Medulla oblongata (tissue), 1 donor: ENCODE results near the gene MRPS31.

ENCODE experiments used
- DNase-seq: peaks from one replicate; pipeline ENCODE4 v3.0.0-alpha.2; 2015; ENCODE audit errors: extremely low spot score

Gene MRPS31

DNA sequence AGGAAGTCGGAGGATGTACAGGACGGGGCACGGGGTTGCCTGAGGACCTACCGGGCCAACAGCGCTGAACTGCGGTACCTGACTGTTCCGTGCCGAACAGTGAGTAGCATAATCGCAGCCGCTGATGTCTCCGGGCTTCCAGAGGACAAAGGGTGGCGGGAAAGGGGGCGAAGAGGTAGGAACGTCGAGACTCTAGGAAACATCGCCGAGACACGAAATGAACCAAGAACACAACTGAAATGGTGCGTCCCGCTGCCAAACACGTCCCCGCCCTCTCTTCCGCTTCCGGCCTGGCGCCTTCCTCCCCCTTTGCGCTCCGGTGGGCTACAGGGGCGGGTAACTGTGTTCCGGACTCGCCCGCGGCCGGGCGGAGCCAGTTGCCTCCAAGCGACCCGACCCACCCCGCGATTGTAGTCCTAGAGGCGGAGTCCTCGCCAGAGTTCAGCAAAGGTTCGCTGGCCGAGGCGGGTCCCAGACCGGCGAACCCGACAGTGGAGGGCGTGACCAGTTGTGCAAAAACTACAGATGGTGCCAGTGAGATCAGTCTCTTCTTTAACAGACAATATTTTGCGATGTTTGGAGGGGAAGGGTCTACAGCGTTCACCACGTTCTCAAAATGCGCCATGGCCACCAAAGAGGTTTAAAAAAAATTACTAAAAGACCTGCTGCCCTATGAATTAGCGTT lies at the start of gene MRPS31:
TSS of gene MRPS31 (minus strand) at position 257 of the 685 bp plus-strand sequence. CDS start at position 203, 54 bp downstream.
- peak; percentile 95 for DNase-seq

DNA sequence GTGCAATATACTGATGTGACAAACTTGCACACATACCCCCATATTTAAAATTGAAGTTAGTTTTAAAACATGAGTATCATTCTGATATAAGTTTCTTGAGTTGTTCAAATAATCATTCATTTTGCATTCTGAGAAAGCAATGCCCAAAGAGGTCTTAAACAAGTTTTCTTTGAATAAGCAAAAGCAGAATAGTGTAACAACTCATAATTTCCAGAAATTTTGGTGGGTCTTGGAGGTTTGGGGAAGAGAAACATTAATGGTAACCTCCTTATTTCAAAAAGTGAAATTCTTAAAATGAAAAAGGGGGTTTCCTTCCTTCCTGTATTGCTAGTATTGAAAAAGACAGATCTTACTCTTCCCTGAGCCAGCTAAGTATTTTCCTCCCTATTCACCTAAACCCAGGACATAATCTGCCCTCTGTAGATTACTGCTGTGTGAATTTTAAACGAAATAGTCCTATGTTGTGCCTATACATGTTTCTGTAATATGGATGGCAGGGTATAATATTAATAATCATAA lies 48.9 kb upstream of the MRPS31 start:
- no peak for DNase-seq

DNA sequence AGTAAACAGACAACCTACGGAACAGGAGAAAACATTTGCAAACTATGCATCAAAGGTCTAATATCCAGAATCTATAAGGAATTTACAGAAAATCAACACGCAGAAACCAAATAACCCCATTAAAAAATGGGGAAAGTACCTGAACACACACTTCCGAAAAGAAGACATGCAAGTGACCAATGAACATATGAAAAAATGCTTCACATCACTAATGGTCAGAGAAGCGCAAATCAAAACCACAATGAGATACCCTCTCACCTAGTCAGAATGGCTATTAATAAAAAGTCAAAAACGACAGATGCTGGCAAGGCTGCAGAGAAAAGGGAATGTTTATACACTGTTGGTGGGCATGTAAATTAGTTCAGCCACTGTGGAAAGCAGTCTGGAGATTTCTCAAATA lies 47.9 kb upstream of the MRPS31 start:
- DNase-seq, result no peak

DNA sequence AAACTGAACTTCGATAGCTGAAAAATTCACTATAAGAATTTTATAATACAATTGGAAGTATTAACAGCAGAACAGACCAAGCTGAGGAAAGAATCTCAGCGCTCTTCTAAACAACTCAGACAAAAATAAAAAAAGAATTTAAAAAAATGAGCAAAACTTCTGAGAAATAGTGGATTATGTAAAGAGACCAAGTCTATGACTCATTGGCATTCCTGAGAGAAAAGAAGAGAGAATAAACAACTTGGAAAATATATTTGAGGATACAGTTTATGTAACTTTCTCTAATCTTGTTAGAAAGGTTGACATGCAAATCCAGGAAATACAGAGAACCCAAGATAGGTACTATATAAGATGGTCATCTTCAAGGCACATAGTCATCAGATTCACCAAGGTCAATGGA lies 43.8 kb upstream of the MRPS31 start:
- no peak for DNase-seq

DNA sequence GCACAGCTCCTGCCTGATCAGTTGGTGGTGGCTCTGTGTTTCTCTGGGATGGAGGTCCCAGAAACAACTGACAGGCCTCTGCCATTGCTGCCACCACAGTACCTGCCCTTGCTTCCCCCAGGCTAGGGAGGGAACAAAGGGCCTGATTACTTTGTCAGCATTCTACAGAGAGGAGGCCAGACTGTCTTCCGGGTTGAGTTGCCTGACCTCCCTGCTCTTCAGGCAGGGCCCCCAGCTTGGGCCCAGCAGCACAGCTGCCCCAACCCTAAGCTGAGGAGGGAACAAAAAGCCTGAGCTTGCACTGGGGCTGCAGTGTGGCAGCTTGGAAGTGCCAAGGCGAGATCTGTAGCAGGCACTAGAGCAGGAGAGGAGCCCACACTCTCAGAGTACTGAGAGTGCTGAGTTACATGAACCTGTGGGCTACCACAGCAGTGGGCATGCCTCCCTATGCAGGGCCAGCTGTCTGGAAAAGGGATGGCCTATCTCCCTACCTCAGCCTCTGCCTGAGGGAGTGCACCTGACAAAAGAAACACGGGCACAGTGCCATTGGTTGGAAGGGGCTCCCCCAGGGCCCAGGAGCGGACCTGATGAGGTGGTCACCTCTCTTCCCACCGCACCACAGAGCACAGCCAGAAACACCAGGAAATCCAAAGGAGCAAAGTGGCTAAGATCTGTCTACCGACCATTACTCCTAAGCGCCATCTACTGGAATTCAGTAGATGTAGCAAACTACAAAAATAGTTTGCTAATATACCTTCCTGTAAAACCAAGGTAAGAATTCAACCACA lies 42.9 kb upstream of the MRPS31 start:
- DNase-seq, result no peak

DNA sequence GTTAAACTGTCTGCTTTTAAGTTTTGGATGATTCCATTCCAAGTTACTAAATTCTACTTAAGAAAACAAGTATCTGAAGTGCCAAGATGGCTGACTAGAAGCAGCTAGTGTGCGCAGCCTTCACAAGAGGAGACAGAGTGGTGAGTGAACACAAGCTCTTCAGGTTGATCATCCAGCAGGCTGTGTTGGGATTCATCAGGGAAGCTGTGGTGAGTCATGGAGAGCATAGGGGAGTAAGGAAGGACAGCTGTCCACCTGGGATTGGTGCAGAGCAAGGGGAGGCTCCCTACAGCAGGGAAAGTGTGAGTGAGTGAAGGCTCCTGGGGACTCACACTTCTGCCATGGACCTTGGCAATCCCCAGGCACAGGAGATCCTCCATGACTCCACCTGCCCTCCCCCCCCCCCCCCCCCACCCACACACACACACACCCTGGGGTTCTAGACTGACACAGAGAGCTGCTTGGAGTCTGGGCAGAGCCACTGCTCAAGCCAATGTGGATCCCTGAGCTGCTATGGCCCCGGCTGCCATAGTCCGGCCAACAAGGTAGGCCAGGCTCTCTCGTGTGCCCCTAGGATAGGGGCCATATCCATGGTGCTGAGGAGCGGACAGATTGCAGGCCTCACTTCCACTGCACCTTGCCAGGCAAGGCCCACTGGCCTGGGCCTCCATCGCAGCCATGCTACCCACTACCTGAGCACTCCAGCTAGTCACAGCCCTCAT lies 41.9 kb upstream of the MRPS31 start:
- DNase-seq, result no peak

DNA sequence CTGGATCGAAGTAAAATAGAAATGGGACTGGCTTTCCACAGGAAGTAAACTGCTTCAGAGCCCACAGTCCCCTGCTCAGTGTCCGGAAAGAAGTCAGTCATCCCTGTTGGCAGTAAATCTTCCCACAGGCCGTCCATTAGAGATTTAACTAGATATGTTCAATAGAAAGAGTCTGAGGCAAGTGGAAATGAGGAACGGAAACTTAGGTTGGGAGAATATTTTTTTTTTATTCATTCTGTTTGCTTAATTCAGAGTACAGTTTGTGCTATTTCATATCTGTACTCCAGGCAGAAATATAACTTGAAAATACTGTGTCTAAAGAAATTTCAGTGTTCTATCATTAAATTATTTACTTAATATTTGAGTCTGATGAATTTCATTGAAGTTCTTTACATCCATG lies 41.1 kb upstream of the MRPS31 start:
- no peak for DNase-seq

DNA sequence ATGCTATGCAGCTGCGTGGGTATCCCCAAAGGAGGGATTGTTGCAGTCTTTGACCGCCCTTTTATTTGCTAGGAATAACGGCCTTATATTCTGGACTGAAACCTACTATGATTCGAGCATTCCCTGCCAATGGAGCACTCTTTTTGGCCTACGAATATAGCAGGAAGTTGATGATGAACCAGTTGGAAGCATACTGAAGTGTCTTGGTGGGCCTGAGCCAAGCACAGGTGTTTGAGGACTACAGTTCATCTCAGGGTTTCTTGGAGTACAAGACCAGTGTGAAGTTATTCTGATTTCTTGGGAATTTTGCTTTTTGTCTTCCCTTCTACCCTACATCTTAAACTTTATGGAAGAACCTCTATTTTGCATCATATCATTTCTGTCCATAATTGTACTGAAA lies 38.5 kb upstream of the MRPS31 start:
- DNase-seq, result no peak

DNA sequence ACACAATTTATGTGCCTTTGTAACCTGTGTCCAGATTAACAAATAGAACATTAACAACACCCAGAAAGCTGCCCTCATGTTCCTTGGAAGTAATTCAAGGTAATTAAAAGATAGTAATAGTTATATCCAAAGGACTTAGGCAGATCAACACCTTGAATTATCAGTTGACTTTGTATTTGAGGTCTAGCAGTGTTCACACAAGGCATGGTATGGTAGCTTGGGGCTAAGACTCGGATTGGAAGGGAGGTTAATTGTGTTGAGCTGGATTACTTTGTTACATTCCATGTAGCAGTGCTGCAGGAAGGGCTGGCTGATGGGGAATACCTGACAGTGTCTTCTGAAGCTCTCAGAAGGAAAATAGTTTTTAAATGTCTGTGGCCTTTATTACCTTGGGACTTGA lies 35.3 kb upstream of the MRPS31 start:
- DNase-seq, result no peak

DNA sequence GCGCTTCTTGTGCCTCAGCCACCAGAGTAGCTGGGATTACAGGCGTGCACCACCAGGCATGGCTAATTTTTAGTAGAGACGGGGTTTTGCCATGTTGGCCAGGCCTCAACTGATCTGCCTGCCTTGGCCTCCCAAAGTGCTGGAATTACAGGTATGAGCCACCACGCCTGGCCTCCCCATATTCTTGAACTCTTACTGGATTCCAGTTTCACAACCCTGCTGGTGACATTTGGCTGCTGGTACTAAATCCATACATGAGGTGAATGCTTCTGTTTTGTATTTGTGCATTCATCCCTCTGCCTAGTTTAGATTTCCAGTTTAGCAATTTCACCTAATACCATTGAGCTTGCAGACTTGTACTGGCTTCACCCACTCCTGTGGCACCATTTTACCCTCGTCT lies 32.3 kb upstream of the MRPS31 start:
- no peak for DNase-seq

DNA sequence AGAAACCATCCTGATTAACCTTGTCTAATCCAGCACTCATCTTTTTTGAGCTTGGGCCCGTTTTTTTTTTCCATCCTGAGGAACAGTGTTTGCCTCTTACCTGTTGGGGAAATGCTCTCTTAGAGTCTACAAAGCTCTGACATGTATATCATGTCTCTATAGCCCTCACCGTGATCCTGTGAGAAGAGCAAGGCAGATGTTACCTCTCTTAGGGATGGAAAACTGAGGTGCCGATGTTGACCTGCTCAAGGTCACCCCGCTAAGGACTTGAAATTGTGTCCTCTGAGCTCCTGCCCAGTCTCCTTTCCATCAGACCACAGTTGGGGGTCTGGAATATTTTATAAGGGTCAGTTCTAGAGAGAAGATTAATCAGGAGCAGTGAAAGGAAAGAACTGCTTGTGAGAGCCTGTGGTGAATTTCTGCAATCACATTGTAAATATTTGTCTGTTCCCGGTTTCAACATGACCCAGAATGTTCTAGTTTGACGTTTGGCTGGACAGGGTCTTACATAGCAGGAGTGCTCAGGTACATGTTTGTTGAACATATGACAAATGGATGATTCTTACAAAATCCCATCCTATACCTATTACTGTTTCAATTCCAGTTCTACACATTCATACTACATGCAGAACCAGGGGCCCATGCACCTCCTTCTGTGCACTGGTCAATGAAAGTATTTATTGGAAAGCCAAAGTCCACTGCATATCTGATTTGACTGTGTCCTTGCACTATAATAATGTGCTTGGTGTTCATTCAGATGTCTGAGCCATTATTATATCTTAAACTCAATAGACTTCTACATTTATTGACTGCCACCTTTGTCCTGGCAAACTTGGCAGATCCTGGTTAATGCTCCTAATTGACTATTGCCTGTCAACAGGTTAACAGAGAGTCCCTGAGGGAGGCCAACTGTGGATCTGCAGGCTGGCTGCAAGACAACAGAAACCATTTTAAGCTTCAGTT lies 30.5 kb upstream of the MRPS31 start:
- no peak for DNase-seq

DNA sequence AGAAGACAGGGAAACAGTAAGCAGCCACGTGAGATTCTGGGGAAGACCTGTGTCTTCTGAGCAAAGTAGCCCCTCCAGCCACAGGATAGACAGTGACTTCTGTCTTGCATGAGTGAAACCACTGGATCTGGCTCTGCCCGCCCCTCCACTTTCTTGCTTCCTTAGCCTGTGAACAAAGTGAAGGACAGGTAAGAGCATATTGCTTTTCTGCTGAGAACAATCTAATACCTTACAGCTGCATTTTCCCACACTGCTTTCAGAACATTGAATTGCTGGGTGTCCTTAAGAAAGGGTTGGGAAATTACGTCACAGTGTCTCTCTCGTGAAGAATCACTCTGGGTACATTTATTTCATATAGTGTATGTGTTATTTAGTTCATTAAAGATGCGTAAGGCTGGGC lies 29.6 kb upstream of the MRPS31 start:
- DNase-seq, result no peak

DNA sequence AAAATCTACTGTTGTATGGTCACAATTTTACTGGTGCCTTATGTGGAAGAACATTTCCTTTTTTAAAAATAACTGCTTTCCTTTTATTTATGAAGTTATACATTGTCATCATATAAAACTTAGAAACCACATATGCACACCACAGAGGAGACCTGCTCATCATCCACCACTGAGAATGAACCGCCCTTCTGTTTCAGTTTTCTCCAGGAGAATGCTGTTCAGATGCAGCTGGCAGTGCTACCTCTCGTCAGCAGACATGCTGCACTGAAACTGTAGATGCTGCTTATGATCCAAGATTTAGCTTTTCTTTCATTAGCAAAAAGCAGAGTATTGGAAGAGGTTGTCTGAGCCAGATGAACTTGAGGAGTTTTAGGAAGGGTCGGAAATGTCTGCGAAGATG lies 28.5 kb upstream of the MRPS31 start:
- no peak for DNase-seq

DNA sequence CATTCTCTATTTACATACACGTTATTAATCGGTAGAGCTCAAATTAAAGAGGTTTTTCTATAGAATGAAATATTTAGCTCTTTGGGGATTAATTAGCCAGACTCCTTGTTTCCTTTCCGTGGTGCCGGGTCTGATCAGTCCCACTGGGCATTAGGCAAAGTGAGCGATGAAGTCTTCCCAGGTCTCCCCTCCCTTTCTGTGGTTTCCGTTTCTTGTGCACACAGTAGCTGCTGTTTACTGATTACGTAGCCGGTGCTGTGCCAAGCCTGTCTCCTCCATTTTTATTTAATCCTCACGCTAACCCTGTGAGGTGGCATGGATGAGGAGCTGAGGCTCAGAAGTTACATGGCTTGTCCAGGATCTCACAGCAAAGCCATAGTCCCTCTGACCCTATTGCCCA lies 27.4 kb upstream of the MRPS31 start:
- no peak for DNase-seq

DNA sequence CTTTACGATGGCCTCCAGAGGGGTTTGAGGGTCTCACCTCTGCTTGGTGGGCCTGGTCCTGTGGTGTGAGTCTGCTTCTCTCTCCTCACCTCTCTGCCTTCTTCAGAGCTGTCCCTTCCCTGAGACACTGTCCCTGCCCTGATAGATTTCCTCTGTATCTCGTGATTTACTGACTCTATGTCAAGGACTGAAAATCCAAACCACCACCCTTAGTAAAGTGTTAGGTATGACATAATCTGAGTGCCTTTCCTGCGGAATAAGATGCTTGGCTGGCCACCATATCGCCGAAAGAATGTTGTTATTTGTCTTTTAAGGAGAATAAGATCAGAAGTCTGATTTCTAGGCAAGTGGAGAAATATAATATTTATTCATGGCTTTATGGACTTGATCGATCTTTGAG lies 25.7 kb upstream of the MRPS31 start:
- no peak for DNase-seq

DNA sequence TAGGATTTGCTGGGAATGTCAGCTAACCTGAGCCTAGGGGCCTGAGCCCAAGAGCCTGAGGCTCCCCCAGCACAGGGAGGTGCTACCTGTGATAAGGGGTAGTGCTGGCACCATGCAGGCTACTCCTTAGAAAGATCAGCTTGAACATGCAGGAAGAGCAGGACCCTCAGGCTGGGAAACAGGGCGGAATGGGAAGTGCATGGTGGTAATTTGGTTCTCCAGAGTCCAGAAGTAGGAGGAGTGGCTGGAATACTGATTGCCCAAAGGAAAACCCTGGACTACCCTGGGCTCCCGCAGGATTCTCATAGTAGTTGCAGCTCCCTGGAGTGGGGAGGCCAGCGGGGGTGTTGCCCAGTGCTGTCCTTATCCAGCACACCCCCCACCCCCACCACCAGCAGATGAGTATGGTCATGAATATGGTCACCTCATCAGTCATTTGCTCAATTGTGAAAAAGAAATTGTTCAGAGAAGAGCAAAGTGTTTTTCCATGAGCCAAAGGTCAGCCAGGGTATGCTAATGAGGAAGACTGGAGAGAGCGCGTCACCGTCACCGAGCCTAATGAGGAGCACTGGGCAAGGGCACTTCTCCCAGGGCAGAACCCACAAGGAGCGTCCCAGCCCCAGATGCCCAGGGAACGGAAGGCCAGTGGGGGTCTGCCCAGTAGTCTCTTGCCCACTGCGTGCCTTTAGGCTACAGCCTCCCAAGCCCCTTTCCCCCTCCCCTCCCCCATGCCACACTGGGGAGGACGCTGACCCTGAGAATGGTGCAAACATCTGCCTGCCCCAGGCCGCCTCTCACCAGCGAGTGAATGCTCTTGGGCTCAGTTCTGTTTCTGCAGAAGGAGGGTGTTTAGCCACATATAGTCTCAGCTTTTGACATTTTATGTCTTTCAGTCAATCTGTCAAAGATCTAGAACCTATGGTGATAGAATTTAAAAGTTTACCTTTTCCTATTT lies 23.7 kb upstream of the MRPS31 start:
- no peak for DNase-seq

DNA sequence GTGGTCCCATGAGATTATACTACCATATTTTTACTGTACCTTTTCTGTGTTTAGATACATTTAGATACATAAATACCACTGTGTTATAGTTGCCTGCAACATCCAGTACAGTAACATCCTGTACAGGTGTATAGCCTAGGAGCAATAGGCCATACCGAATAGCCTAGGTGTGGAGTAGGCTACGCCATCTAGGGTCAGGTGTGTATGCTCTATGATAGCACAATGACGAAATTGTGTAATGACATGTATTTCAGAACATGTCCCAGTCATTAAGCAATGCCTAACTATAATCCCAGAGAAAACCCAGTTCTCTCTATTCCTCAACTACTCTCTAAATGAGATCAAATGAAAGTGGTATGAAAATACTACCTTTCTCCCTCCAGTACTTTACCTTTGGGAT lies 22.3 kb upstream of the MRPS31 start:
- DNase-seq, result no peak

DNA sequence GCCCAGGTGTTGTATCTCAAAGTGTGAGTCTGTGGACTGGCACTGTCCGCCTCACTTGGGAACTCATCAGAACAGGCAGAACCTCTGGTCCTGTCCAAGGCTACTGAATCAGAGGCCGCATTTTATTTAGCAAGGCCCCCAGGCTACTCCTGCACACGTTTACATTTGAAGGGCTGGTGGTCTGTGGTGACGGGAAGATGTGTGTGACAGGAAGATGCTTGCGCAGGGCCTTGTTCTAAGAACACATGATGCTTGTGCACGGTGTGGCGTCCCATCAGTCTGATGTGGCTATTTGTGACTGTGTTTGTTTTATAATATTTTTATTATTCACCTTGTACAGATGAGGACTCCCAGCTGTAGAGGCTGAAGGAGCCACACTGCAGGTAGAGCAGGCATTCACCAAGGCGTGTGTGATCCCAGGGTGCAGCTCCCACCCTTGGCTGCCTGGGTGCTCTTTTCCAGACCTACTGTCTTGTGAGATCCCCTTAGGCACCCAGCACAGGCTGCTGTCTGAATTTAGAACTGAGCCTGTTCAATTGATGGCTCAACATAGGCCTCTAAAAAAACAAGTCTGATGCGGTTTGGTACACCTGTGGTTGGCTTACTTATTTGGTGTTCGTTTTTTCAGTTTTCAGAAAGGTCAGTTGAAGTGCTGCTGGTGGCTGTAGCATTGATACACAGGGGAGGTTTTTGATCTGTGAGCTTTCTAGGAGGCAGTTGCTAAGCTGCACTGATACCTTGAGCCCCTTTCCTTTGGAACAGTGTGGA lies 21.5 kb upstream of the MRPS31 start:
- no peak for DNase-seq

DNA sequence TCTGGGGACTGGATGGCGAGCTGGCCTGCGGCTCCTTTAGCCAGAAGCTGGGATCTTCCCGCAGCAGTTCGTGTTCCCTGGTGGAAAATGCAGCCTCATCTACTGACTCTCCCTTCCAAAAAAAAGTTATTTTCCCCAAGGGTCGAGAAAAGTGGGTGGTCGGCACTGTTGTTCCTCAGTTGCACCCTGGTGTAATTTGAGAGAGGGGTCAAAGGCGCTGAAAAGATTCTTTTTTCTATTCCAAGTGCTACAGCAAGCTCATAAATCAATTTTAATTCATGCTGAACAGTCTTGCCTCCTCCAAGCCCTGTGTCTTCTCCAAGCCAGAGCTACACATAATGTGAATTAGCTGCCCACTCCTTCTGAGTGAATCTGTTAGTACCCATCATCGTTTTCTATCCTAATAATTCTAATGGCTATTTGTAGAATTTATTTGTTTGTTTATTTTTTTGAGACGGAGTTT lies 19.2 kb upstream of the MRPS31 start:
- no peak for DNase-seq
